ENCODE results near the gene MCM9. TPM values are rescaled to one million over a fixed set of nuclear protein-coding genes. Genes with fewer than 3 reads are reported as not detected.

Gene MCM9
- total and polyA plus RNA-seq, 12 donors = 3.1 to 20.5 (median 14.5) TPM

DNA sequence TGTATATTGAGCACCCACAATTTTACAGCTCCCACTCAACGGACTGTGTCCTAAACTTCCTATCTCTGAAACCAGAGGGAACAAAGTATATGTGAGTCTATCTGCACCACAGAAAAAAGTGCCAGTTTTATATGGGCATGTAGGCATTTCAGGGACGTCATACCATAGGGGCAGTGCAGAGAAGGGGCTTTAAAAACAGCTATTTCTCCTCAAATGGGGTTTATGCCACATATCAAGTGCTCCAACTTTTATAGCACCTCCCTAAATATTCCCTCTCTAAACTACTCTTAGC, 69.9 kb downstream of the MCM9 start:
- no peak for DNase-seq
- Histone ChIP-seq H3K27ac (no peak overlapping the region), H3K4me1 (replicated peaks in 1 of 2) (peaks cover 0 to 10% of the 10 kb centered on the region in 2 donors), H3K36me3 (replicated peaks in 1 of 2) (no peaks in the 10 kb centered on the region), H3K4me3 (no peak overlapping the region), H3K9me3 (replicated peaks in 1 of 3) (no peaks in the 10 kb centered on the region), H3K27me3 (no peaks in the 10 kb centered on the region)
- no peak for TF ChIP-seq POLR2A (IDR thresholded peaks at IDR 0.05)
- TF ChIP-seq, protein P1, sequence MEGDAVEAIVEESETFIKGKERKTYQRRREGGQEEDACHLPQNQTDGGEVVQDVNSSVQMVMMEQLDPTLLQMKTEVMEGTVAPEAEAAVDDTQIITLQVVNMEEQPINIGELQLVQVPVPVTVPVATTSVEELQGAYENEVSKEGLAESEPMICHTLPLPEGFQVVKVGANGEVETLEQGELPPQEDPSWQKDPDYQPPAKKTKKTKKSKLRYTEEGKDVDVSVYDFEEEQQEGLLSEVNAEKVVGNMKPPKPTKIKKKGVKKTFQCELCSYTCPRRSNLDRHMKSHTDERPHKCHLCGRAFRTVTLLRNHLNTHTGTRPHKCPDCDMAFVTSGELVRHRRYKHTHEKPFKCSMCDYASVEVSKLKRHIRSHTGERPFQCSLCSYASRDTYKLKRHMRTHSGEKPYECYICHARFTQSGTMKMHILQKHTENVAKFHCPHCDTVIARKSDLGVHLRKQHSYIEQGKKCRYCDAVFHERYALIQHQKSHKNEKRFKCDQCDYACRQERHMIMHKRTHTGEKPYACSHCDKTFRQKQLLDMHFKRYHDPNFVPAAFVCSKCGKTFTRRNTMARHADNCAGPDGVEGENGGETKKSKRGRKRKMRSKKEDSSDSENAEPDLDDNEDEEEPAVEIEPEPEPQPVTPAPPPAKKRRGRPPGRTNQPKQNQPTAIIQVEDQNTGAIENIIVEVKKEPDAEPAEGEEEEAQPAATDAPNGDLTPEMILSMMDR (IDR thresholded peaks at IDR 0.05) = no peak
- WGBS, 4 donors = 66 to 80% (median 68%) methylated on average over 2 of the region's 2 CpGs
- intact Hi-C loops (cut with DNase I) = no loop called here

DNA sequence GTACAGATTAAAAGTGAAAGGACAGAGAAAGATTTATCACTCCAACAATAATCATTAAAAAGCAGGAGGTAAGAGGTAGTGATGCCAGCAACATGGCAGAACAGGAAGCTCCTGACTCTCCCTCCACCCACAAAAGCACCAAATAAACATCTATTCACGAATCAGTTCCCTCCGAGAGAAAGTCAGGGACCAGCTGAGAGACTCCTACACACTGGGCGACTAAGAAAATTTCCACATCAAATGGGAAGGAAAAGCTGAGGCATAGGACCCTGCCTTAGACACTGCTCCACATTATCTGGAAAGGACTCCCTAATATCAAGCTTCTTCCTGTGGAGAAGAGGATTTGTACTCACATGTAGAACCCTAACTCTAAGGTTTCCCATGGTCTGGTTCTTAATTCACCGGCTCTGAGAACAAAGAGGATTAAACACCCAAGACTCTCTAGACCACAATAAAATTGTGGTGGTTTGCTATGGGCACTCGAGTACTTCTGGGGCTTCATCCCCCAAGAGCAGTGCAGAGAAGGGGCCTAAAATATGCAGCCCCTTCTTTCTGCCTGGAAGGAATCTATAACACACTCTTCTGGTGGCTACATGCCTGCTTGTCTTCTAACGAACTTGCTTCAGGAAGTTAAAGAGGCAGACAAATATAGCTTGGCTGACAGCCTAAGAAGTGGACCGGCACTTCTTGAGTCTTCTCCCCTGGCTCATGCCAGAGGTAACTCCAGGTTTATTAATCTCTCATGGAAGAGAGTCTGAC, 70.4 kb downstream of the MCM9 start:
- 60 to 65% (median 63%) methylated on average over 7 of the region's 7 CpGs for WGBS, 4 donors

DNA sequence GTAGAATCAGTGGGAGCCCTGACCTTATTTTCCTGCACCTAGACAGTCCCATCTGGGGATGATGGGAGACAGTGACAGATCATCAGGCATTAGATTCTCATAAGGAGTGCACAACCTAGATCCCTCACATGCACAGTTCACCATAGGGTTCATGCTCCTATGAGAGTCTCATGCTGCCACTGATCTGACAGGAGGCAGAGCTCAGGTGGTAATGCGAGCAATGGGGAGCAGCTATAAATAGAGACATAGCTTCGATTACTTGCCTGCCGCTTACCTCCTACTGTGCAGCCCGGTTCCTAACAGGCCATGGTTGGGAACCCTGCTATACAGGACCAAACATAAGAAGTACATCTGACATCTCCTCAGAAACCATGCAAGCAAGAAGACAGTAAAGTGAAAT, 72.5 kb downstream of the MCM9 start:
- Histone ChIP-seq H3K4me1 (replicated peaks in 1 of 2) (peaks cover 0 to 8% of the 10 kb centered on the region in 2 donors), H3K4me3 (no peak overlapping the region), H3K27ac (no peak overlapping the region), H3K9me3 (replicated peaks in 1 of 3) (no peaks in the 10 kb centered on the region), H3K36me3 (replicated peaks in 1 of 2) (no peaks in the 10 kb centered on the region), H3K27me3 (no peaks in the 10 kb centered on the region)
- intact Hi-C loops (cut with DNase I) = no loop called here
- TF ChIP-seq, protein P1 (IDR thresholded peaks at IDR 0.05) = no peak
- TF ChIP-seq POLR2A (IDR thresholded peaks at IDR 0.05) = no peak
- 97 to 100% (median 98%) methylated on average over 4 of the region's 4 CpGs for WGBS, 4 donors
- DNase-seq = no peak

More for the DNA sequence above, 70.4 kb downstream of the MCM9 start:
- Histone ChIP-seq H3K36me3 (replicated peaks in 1 of 2) (no peaks in the 10 kb centered on the region), H3K9me3 (replicated peaks in 1 of 3) (no peaks in the 10 kb centered on the region), H3K4me1 (replicated peaks in 1 of 2) (peaks cover 0 to 8% of the 10 kb centered on the region in 2 donors), H3K4me3 (no peak overlapping the region), H3K27me3 (no peaks in the 10 kb centered on the region), H3K27ac (no peak overlapping the region)
- no peak for DNase-seq
- intact Hi-C loops (cut with DNase I) = no loop called here
- TF ChIP-seq POLR2A (IDR thresholded peaks at IDR 0.05) = no peak
- TF ChIP-seq, protein P1 (IDR thresholded peaks at IDR 0.05) = no peak

GRCh38 chr6:118860880-118861279, 74.1 kb downstream of the MCM9 start:
- no peak overlapping the region for H3K4me3 ChIP-seq
- no peak for DNase-seq
- WGBS, 4 donors = 96 to 100% (median 97%) methylated on average over 7 to 10 of the region's 10 CpGs
- intact Hi-C loops (cut with DNase I) = no loop called here
- H3K27ac ChIP-seq = no peak overlapping the region
- TF ChIP-seq, protein P1 (IDR thresholded peaks at IDR 0.05) = no peak
- no peak for TF ChIP-seq POLR2A (IDR thresholded peaks at IDR 0.05)
- no peaks in the 10 kb centered on the region for H3K36me3 ChIP-seq (replicated peaks in 1 of 2)
- peaks cover 0 to 8% of the 10 kb centered on the region in 2 donors for H3K4me1 ChIP-seq (replicated peaks in 1 of 2)
- H3K27me3 ChIP-seq = no peaks in the 10 kb centered on the region
- H3K9me3 ChIP-seq (replicated peaks in 1 of 3) = no peaks in the 10 kb centered on the region

Measured in adrenal gland (tissue), 12 donors.